Measurements from ENCODE around the gene C4orf33.

C4orf33 gene

GRCh38 chr4:129131343-129131742 lies 35.4 kb downstream of the C4orf33 start:
- FAIRE-seq = no peak

DNA sequence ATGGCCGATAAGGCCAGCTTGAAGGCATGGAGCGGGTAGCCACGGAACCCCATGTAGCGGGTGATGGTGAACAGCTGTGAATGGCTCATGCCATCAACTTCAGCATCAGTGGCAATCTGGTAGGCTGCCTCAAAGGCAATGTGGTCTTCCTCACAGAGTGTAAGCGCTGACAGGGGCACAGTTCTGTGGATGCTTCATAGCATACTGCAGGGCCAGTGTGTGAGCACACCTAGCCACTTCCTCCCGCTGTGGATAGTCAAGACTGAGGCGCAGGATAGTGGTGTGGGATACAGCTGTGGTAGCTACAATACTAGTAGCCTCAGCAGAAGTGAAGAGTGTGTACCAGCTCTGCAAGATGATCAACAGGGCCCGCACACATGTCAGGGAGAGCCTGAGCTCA lies 40.5 kb downstream of the C4orf33 start:
- no peak for FAIRE-seq

- FAIRE-seq = no peak
Measured at GRCh38 chr4:129138810-129139496, 43.0 kb downstream of the C4orf33 start.

DNA sequence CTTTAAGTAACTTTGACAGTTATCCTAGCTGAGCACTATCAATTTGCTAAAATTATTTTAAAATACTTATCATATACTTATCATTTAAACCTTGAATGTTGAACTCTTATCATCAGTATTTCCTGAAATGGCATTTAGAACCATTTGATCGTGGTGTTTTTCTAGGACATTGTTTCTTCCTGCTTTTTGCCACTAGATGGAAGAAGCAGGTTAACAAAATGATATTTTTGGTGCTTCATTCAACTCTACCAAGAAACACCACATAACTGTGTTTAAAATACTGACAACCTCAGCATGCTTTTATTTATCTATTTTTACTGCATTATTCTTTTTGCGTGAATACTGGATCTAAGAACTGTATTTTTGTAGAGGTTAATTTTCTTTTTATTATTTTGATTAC lies 44.6 kb downstream of the C4orf33 start:
- FAIRE-seq = no peak

DNA sequence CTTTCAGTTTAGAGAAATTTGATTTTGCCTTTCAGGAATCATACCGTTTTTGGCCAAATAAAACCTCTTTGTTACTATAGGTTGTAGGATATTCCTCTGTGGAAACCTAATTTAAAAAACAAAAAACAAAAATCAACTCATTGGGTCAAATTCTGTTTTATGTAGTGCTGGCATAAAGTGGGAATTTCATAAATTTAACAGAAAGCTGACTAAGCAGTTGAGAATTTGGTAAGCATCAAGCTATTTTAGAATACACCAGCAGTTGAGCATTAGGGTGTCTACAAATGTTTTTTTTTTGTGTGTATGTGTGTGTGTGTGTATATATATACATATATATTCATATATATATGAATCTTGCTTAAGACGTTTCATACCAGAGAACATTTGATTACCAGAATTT lies 47.4 kb downstream of the C4orf33 start:
- no peak for FAIRE-seq

GRCh38 chr4:129144755-129145206 lies 48.8 kb downstream of the C4orf33 start:
- FAIRE-seq = no peak

DNA sequence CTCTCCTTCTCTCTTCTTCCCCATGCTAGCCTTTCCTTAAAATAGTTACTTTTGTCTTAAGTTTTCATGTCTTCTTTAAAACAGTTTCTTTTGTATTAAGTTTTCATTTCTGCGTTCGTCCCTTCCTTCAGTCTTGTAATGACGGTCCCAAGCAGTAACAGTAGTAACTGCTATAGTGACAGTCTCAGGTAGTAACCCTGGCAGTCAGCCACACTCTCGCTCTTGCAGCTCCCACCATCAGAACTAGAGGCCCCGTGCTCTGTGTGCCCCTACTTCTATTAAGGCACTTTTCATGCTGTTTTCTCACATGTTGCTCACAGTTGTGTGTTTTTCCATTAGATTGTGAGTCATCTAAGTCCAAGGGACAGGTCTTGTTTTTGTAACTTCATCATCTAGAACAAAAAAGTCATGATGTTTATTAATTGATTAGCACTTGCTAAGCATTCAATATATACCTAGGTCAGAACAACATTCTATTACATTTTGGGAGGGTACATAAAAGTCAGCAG lies 49.3 kb downstream of the C4orf33 start:
- no peak for FAIRE-seq

DNA sequence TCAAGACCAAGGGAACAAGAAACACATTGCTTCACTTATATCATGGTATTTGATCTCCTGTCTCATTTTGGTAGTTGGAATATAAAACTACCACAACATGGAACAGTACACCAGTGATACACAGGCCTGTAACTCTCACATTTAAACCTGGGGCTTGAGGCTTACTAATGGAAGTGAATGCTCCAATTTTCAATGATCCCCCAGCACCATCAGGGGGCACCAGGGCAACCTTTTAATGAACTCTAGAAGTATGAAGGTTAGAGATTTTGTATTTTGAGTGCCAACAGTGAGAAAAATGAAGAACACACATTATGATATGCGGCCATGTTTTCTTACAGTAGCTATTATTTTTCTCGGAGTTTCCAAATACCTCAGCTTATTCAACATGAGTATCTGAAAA lies 50.7 kb downstream of the C4orf33 start:
- FAIRE-seq = no peak

GRCh38 chr4:129148892-129149291 lies 52.9 kb downstream of the C4orf33 start:
- no peak for FAIRE-seq

DNA sequence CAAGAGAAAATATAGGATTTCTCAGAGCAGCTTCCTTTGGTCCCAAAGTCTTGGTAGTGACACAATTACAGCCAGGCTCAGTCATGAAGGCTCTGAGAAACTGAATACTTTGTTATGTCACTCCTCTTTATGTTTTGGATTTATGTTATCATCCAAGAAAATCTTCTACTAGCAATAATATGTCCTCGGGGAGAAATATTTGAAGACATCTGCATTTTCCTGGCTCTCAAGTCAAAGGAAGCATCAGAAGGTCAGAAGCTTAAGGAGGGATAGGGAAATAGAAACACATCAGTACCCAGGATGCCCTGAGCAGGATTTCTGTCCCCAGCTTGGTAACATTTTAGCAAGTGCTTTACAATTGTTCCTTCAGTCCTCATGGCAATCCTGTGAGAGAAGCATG lies 54.0 kb downstream of the C4orf33 start:
- no peak for FAIRE-seq

DNA sequence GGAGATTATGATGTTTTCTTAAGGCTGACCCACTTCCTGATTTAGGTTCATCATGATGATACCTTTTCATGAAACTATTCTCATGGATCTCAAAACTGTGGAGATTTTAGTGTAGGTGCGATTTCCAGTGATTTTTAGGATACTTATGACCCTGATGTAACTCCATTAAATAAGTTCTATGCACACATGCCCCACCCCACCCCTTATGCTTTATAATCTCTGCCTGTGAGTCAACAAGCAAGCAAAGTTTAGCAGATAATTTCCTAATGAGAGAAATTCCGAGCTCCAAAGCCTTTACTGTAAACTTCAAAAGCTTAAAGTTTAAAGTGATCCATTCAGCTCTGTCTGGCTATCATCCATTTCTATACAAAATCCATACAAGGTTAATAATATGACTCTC lies 56.4 kb downstream of the C4orf33 start:
- no peak for FAIRE-seq

GRCh38 chr4:129153700-129154099 lies 57.7 kb downstream of the C4orf33 start:
- no peak for FAIRE-seq

GRCh38 chr4:129162450-129162849 lies 66.5 kb downstream of the C4orf33 start:
- FAIRE-seq = no peak

DNA sequence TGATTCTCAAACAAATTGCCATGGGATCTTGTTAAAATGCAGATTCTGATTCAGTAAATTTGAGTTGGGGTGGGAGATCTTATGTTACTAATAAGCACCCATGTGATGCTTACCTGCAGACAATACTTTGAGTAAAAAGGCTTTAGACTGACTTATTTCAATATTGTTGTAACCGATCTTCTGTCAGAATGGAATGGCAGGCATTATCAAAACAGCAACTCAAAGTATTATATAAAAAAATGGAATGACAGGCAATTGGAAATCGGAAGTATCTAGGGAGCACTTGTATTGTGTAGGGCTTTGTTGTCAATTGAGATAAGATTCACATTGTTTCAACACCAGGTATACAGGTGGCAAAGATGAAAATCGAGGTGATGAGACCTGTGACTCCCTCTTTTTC lies 67.5 kb downstream of the C4orf33 start:
- FAIRE-seq = no peak

- FAIRE-seq = no peak
Measured at GRCh38 chr4:129164243-129164642, 68.3 kb downstream of the C4orf33 start.
